Sigmoid colon (tissue), 4 donors: ENCODE data around the gene PAGE4.

Experiments
- EP300 ChIP-seq, 4 donors: sonication (generic); formaldehyde crosslinking; IDR thresholded peaks; one replicate each; pipeline ENCODE4 v1.6.1; 2017; ENCODE audit warnings: antibody characterized with exemption in 4 of 4
- POLR2A ChIP-seq, 2 donors: fragments of 450-650 bp; IDR thresholded peaks; one replicate each; pipeline ENCODE4 v1.6.1; 2016; ENCODE audit warnings: antibody characterized with exemption in 2 of 2, mild to moderate bottlenecking in 2 of 2, moderate library complexity in 2 of 2

- no peak for TF ChIP-seq POLR2A (IDR thresholded peaks at IDR 0.05)
- no peak for TF ChIP-seq EP300 (IDR thresholded peaks at IDR 0.05)
Observed at GRCh38 chrX:49848275-49848674, 19.2 kb downstream of the PAGE4 start.
